ENCODE data around the gene FAM171A2.
"Not testable (repeated sequence)": the region's sequence is repeated elsewhere in the genome, so short reads cannot be mapped to it uniquely, and the experiment has no call there.

GRCh38 chr17:44365051-44365450, 1.4 kb upstream of the FAM171A2 start:
- TF ChIP-seq CTCF, POLR2A (IDR thresholded peaks at IDR 0.05): not testable (repeated sequence)
